DMS 273 (cell line): Measurements from ENCODE around the gene KBTBD2.
"Not testable (repeated sequence)": the region's sequence is repeated elsewhere in the genome, so short reads cannot be mapped to it uniquely, and the experiment has no call there.

Experiments
- DNase-seq: peaks from one replicate; lab custom pipeline; 2025; ENCODE audit not compliant: unreplicated experiment; lab: John Stamatoyannopoulos, UW

The KBTBD2 gene

GRCh38 chr7:32857063-32857462, 34.5 kb downstream of the KBTBD2 start:
- DNase-seq: not testable (repeated sequence)

- DNase-seq: not testable (repeated sequence)
Measured at GRCh38 chr7:32855837-32856775, 35.5 kb downstream of the KBTBD2 start.

- not testable (repeated sequence) for DNase-seq
Measured at GRCh38 chr7:32850654-32851053, 40.9 kb downstream of the KBTBD2 start.

GRCh38 chr7:32848655-32849054, 42.9 kb downstream of the KBTBD2 start:
- DNase-seq: not testable (repeated sequence)

- DNase-seq: peak; percentile 93
Measured at GRCh38 chr7:32846630-32847225, 44.8 kb downstream of the KBTBD2 start.

- DNase-seq: not testable (repeated sequence)
Measured at GRCh38 chr7:32844748-32845147, 46.8 kb downstream of the KBTBD2 start.

- not testable (repeated sequence) for DNase-seq
Measured at GRCh38 chr7:32843763-32844162, 47.8 kb downstream of the KBTBD2 start.

- not testable (repeated sequence) for DNase-seq
Measured at GRCh38 chr7:32839846-32840245, 51.7 kb downstream of the KBTBD2 start.

GRCh38 chr7:32828996-32829752, 62.4 kb downstream of the KBTBD2 start:
- not testable (repeated sequence) for DNase-seq
